GM21723 (cell line): ENCODE data around the gene IGDCC3.

Experiments used
- ATAC-seq: cut with Tn5 transposase; IDR thresholded peaks from one replicate; pipeline ENCODE4 v1.9.1; 2021; ENCODE audit warnings: mild to moderate bottlenecking, moderate library complexity; ENCODE audit not compliant: unreplicated experiment

IGDCC3 gene

GRCh38 chr15:65302061-65302460, 75.7 kb downstream of the IGDCC3 start:
- no peak for ATAC-seq

- ATAC-seq = no peak
Measured at GRCh38 chr15:65300924-65301441, 76.8 kb downstream of the IGDCC3 start.

- ATAC-seq = no peak
Measured at GRCh38 chr15:65298731-65299130, 79.1 kb downstream of the IGDCC3 start.

- ATAC-seq = no peak
Measured at GRCh38 chr15:65292938-65293518, 84.8 kb downstream of the IGDCC3 start.

GRCh38 chr15:65290228-65290627, 87.6 kb downstream of the IGDCC3 start:
- no peak for ATAC-seq

- no peak for ATAC-seq
Measured at GRCh38 chr15:65289261-65289854, 88.4 kb downstream of the IGDCC3 start.

GRCh38 chr15:65287520-65287855, 90.3 kb downstream of the IGDCC3 start:
- ATAC-seq = no peak

- peak; percentile 92 for ATAC-seq
Measured at GRCh38 chr15:65286704-65287519, 90.9 kb downstream of the IGDCC3 start, which contains the start of gene PARP16. Gene PARP16 (minus strand): TSS chr15:65286883. CDS start chr15:65286426, 457 bp downstream.

GRCh38 chr15:65286069-65286703, 91.6 kb downstream of the IGDCC3 start:
- ATAC-seq = peak; percentile 29

- ATAC-seq = no peak
Measured at GRCh38 chr15:65285291-65286068, 92.3 kb downstream of the IGDCC3 start.

- ATAC-seq = no peak
Measured at GRCh38 chr15:65278480-65278879, 99.3 kb downstream of the IGDCC3 start.
